OCI-M2 (cell line): ENCODE results near the gene RPS6KA3.
"Not testable (repeated sequence)": the region's sequence is repeated elsewhere in the genome, so short reads cannot be mapped to it uniquely, and the experiment has no call there.

Experiments used
- DNase-seq: peaks from one replicate; lab custom pipeline; 2025; ENCODE audit not compliant: unreplicated experiment; lab: John Stamatoyannopoulos, UW

RPS6KA3 gene

GRCh38 chrX:20265726-20266681, 705 bp downstream of the RPS6KA3 start:
- no peak for DNase-seq

- peak; percentile 55 for DNase-seq
Measured at GRCh38 chrX:20265221-20265725, 1.4 kb downstream of the RPS6KA3 start.

GRCh38 chrX:20263474-20263873, 3.2 kb downstream of the RPS6KA3 start:
- DNase-seq: no peak

GRCh38 chrX:20260885-20261284, 5.8 kb downstream of the RPS6KA3 start:
- DNase-seq: no peak

GRCh38 chrX:20254712-20255299, 11.9 kb downstream of the RPS6KA3 start:
- no peak for DNase-seq

- no peak for DNase-seq
Measured at GRCh38 chrX:20253232-20253543, 13.5 kb downstream of the RPS6KA3 start.

GRCh38 chrX:20252381-20253231, 14.1 kb downstream of the RPS6KA3 start:
- peak; percentile 4 for DNase-seq

GRCh38 chrX:20251691-20252090, 15.0 kb downstream of the RPS6KA3 start:
- no peak for DNase-seq

GRCh38 chrX:20250146-20250545, 16.6 kb downstream of the RPS6KA3 start:
- not testable (repeated sequence) for DNase-seq

- DNase-seq: no peak
Measured at GRCh38 chrX:20248592-20249192, 18.0 kb downstream of the RPS6KA3 start.

GRCh38 chrX:20244931-20245330, 21.8 kb downstream of the RPS6KA3 start:
- no peak for DNase-seq

GRCh38 chrX:20240201-20240600, 26.5 kb downstream of the RPS6KA3 start:
- no peak for DNase-seq

- DNase-seq: no peak
Measured at GRCh38 chrX:20237864-20238263, 28.8 kb downstream of the RPS6KA3 start.

- DNase-seq: no peak
Measured at GRCh38 chrX:20235755-20236154, 31.0 kb downstream of the RPS6KA3 start.

- no peak for DNase-seq
Measured at GRCh38 chrX:20233336-20233735, 33.4 kb downstream of the RPS6KA3 start.

GRCh38 chrX:20231598-20231997, 35.1 kb downstream of the RPS6KA3 start:
- DNase-seq: no peak

GRCh38 chrX:20230406-20230805, 36.3 kb downstream of the RPS6KA3 start:
- DNase-seq: no peak

GRCh38 chrX:20229155-20229554, 37.6 kb downstream of the RPS6KA3 start:
- no peak for DNase-seq

- no peak for DNase-seq
Measured at GRCh38 chrX:20228245-20228644, 38.5 kb downstream of the RPS6KA3 start.

GRCh38 chrX:20227116-20227515, 39.6 kb downstream of the RPS6KA3 start:
- no peak for DNase-seq

GRCh38 chrX:20225488-20225833, 41.2 kb downstream of the RPS6KA3 start:
- no peak for DNase-seq
